ENCODE measurements around the gene KRTAP5-4. TPM values are rescaled to one million over a fixed set of nuclear protein-coding genes. Genes with fewer than 3 reads are reported as not detected.
"Not testable (repeated sequence)": the region's sequence is repeated elsewhere in the genome, so short reads cannot be mapped to it uniquely, and the experiment has no call there.

Gene KRTAP5-4
- total RNA-seq, 1 donor from 2014 or later = not detected

- H4K20me1 ChIP-seq (ENCODE audit: insufficient read depth, low read length) = no peaks in the 10 kb centered on the region
- no peaks in the 10 kb centered on the region for H3K79me2 ChIP-seq (ENCODE audit: insufficient read depth, low read length)
Measured at GRCh38 chr11:1597994-1598380, 24.0 kb downstream of the KRTAP5-4 start, which contains the start of gene KRTAP5-2. KRTAP5-2 (minus strand) TSS chr11:1598294; CDS start chr11:1598250, 44 bp downstream.

GRCh38 chr11:1597331-1597993 is 24.5 kb downstream of the KRTAP5-4 start:
- no peak overlapping the region for H2AFZ ChIP-seq (ENCODE audit: low read depth, low read length)
- no peaks in the 10 kb centered on the region for H4K20me1 ChIP-seq (ENCODE audit: insufficient read depth, low read length)
- no peak overlapping the region for H3K4me2 ChIP-seq (ENCODE audit: low read length)
- peaks cover 2% of the 10 kb centered on the region for H3K9me3 Mint-ChIP-seq (ENCODE audit: unreplicated experiment)
- peaks cover 24% of the 10 kb centered on the region for H3K27me3 ChIP-seq (ENCODE audit: insufficient read depth, low read length)
- no peak for FAIRE-seq
- no peak overlapping the region for H3K9ac ChIP-seq (ENCODE audit: low read length)
- no peak overlapping the region for H3K27ac ChIP-seq (ENCODE audit: low read depth, low read length)
- H3K4me3 ChIP-seq (ENCODE audit: insufficient read depth, low read depth, low read length) = no peak overlapping the region
- peaks cover 73% of the 10 kb centered on the region for H3K27me3 Mint-ChIP-seq (ENCODE audit: low read depth, unreplicated experiment)
- no peaks in the 10 kb centered on the region for H3K9me3 ChIP-seq (ENCODE audit: insufficient read depth, low read depth, low read length)
- H3K36me3 Mint-ChIP-seq (ENCODE audit: low read depth, unreplicated experiment) = peaks cover 3% of the 10 kb centered on the region
- no peak for DNase-seq (ENCODE audit: low read depth)
- no peaks in the 10 kb centered on the region for H3K79me2 ChIP-seq (ENCODE audit: insufficient read depth, low read length)
- H3K4me1 ChIP-seq (ENCODE audit: insufficient read depth, low read length) = no peaks in the 10 kb centered on the region
- H3K36me3 ChIP-seq (ENCODE audit: insufficient read depth, low read length) = no peaks in the 10 kb centered on the region
- no peak for TF ChIP-seq EZH2 (IDR thresholded peaks at IDR 0.05; ENCODE audit: insufficient read depth, low read length)
- no peaks in the 10 kb centered on the region for H3K4me1 Mint-ChIP-seq (ENCODE audit: low read depth, unreplicated experiment)
- H3K4me3 Mint-ChIP-seq (ENCODE audit: unreplicated experiment) = no peak overlapping the region
- no peak overlapping the region for H3K27ac Mint-ChIP-seq (ENCODE audit: unreplicated experiment)

More at GRCh38 chr11:1597994-1598380, 24.0 kb downstream of the KRTAP5-4 start, which contains the start of gene KRTAP5-2:
- Mint-ChIP-seq H3K27ac (ENCODE audit: unreplicated experiment) (no peak within 1 kb of the TSS), H3K4me3 (ENCODE audit: unreplicated experiment) (no peak within 1 kb of the TSS), H3K36me3 (ENCODE audit: low read depth, unreplicated experiment) (peaks cover 3% of the 10 kb centered on the region), H3K27me3 (ENCODE audit: low read depth, unreplicated experiment) (peaks cover 69% of the 10 kb centered on the region), H3K4me1 (ENCODE audit: low read depth, unreplicated experiment) (no peaks in the 10 kb centered on the region), H3K9me3 (ENCODE audit: unreplicated experiment) (peaks cover 2% of the 10 kb centered on the region)
- Histone ChIP-seq H3K4me3 (ENCODE audit: insufficient read depth, low read depth, low read length) (no peak within 1 kb of the TSS), H3K9ac (ENCODE audit: low read length) (no peak within 1 kb of the TSS), H2AFZ (ENCODE audit: low read depth, low read length) (no peak within 1 kb of the TSS), H3K4me1 (ENCODE audit: insufficient read depth, low read length) (no peaks in the 10 kb centered on the region), H3K9me3 (ENCODE audit: insufficient read depth, low read depth, low read length) (no peaks in the 10 kb centered on the region), H3K27ac (ENCODE audit: low read depth, low read length) (no peak within 1 kb of the TSS), H3K4me2 (ENCODE audit: low read length) (no peak within 1 kb of the TSS), H3K36me3 (ENCODE audit: insufficient read depth, low read length) (no peaks in the 10 kb centered on the region), H3K27me3 (ENCODE audit: insufficient read depth, low read length) (peaks cover 26% of the 10 kb centered on the region)
- FAIRE-seq (no peak), DNase-seq (ENCODE audit: low read depth) (no peak)
- no peak for TF ChIP-seq CTCF (IDR thresholded peaks at IDR 0.05; ENCODE audit: insufficient read depth, low read depth, low read length)
- TF ChIP-seq EZH2 (IDR thresholded peaks at IDR 0.05; ENCODE audit: insufficient read depth, low read length) = no peak

- not testable (repeated sequence) for FAIRE-seq; H3K4me3 Mint-ChIP-seq (ENCODE audit: unreplicated experiment); H3K27ac ChIP-seq (ENCODE audit: low read depth, low read length); H3K9me3 ChIP-seq (ENCODE audit: insufficient read depth, low read depth, low read length); H3K27ac Mint-ChIP-seq (ENCODE audit: unreplicated experiment); H3K4me1 ChIP-seq (ENCODE audit: insufficient read depth, low read length); H3K36me3 Mint-ChIP-seq (ENCODE audit: low read depth, unreplicated experiment); H4K20me1 ChIP-seq (ENCODE audit: insufficient read depth, low read length); H3K9me3 Mint-ChIP-seq (ENCODE audit: unreplicated experiment); H3K4me2 ChIP-seq (ENCODE audit: low read length); H3K9ac ChIP-seq (ENCODE audit: low read length); H3K79me2 ChIP-seq (ENCODE audit: insufficient read depth, low read length); DNase-seq (ENCODE audit: low read depth); H3K4me1 Mint-ChIP-seq (ENCODE audit: low read depth, unreplicated experiment); H3K4me3 ChIP-seq (ENCODE audit: insufficient read depth, low read depth, low read length); H2AFZ ChIP-seq (ENCODE audit: low read depth, low read length); H3K36me3 ChIP-seq (ENCODE audit: insufficient read depth, low read length)
- peaks cover 73% of the 10 kb centered on the region for H3K27me3 Mint-ChIP-seq (ENCODE audit: low read depth, unreplicated experiment)
- H3K27me3 ChIP-seq (ENCODE audit: insufficient read depth, low read length) = peaks cover 22% of the 10 kb centered on the region
Measured at GRCh38 chr11:1596576-1597121, 25.3 kb downstream of the KRTAP5-4 start.

- not testable (repeated sequence) for FAIRE-seq; H3K79me2 ChIP-seq (ENCODE audit: insufficient read depth, low read length); H3K9me3 ChIP-seq (ENCODE audit: insufficient read depth, low read depth, low read length); H3K36me3 ChIP-seq (ENCODE audit: insufficient read depth, low read length); DNase-seq (ENCODE audit: low read depth); H4K20me1 ChIP-seq (ENCODE audit: insufficient read depth, low read length); H3K4me1 ChIP-seq (ENCODE audit: insufficient read depth, low read length); H2AFZ ChIP-seq (ENCODE audit: low read depth, low read length); H3K4me1 Mint-ChIP-seq (ENCODE audit: low read depth, unreplicated experiment); H3K4me3 ChIP-seq (ENCODE audit: insufficient read depth, low read depth, low read length); H3K36me3 Mint-ChIP-seq (ENCODE audit: low read depth, unreplicated experiment); H3K4me3 Mint-ChIP-seq (ENCODE audit: unreplicated experiment); H3K9me3 Mint-ChIP-seq (ENCODE audit: unreplicated experiment); H3K27ac Mint-ChIP-seq (ENCODE audit: unreplicated experiment); H3K4me2 ChIP-seq (ENCODE audit: low read length); H3K27ac ChIP-seq (ENCODE audit: low read depth, low read length); H3K9ac ChIP-seq (ENCODE audit: low read length)
- peaks cover 70% of the 10 kb centered on the region for H3K27me3 Mint-ChIP-seq (ENCODE audit: low read depth, unreplicated experiment)
- peaks cover 24% of the 10 kb centered on the region for H3K27me3 ChIP-seq (ENCODE audit: insufficient read depth, low read length)
Measured at GRCh38 chr11:1595994-1596575, 25.9 kb downstream of the KRTAP5-4 start.

Measured in astrocyte (in vitro differentiated cells and primary cell).